HG03354 (cell line): ENCODE results near the gene HACD2.
"Not testable (repeated sequence)": the region's sequence is repeated elsewhere in the genome, so short reads cannot be mapped to it uniquely, and the experiment has no call there.

Experiments
- ATAC-seq: cut with Tn5 transposase; IDR thresholded peaks from one replicate; pipeline ENCODE4 v1.9.1; 2021; ENCODE audit warnings: mild to moderate bottlenecking; ENCODE audit not compliant: unreplicated experiment, poor library complexity, severe bottlenecking

HACD2 gene

GRCh38 chr3:123491966-123492587 lies 92.8 kb downstream of the HACD2 start:
- no peak for ATAC-seq

- ATAC-seq: no peak
Measured at GRCh38 chr3:123489400-123490004, 95.4 kb downstream of the HACD2 start.

GRCh38 chr3:123488645-123489347 lies 96.1 kb downstream of the HACD2 start:
- no peak for ATAC-seq

- ATAC-seq: not testable (repeated sequence)
Measured at GRCh38 chr3:123487063-123487462, 97.8 kb downstream of the HACD2 start.

GRCh38 chr3:123486460-123486859 lies 98.4 kb downstream of the HACD2 start:
- no peak for ATAC-seq

GRCh38 chr3:123485551-123485950 lies 99.3 kb downstream of the HACD2 start:
- no peak for ATAC-seq

GRCh38 chr3:123483146-123483545 lies 101.7 kb downstream of the HACD2 start:
- ATAC-seq: no peak

GRCh38 chr3:123481722-123482457 lies 103.0 kb downstream of the HACD2 start:
- no peak for ATAC-seq

GRCh38 chr3:123481071-123481470 lies 103.8 kb downstream of the HACD2 start:
- ATAC-seq: no peak

GRCh38 chr3:123480428-123480827 lies 104.4 kb downstream of the HACD2 start:
- no peak for ATAC-seq

- ATAC-seq: no peak
Measured at GRCh38 chr3:123479891-123480290, 105.0 kb downstream of the HACD2 start.

GRCh38 chr3:123478314-123478713 lies 106.5 kb downstream of the HACD2 start:
- no peak for ATAC-seq

GRCh38 chr3:123476967-123477750 lies 107.7 kb downstream of the HACD2 start:
- ATAC-seq: no peak

GRCh38 chr3:123475786-123476185 lies 109.1 kb downstream of the HACD2 start:
- ATAC-seq: no peak

- no peak for ATAC-seq
Measured at GRCh38 chr3:123471106-123471505, 113.7 kb downstream of the HACD2 start.

- ATAC-seq: no peak
Measured at GRCh38 chr3:123469323-123469995, 115.4 kb downstream of the HACD2 start.

GRCh38 chr3:123467046-123467445 lies 117.8 kb downstream of the HACD2 start:
- no peak for ATAC-seq

- no peak for ATAC-seq
Measured at GRCh38 chr3:123464211-123464610, 120.6 kb downstream of the HACD2 start.

GRCh38 chr3:123459862-123460261 lies 125.0 kb downstream of the HACD2 start:
- ATAC-seq: no peak
